ENCODE results near the gene HSPA8. TPM values are rescaled to one million over a fixed set of nuclear protein-coding genes. Genes with fewer than 3 reads are reported as not detected.
"Not testable (repeated sequence)": the region's sequence is repeated elsewhere in the genome, so short reads cannot be mapped to it uniquely, and the experiment has no call there.

The HSPA8 gene
- total RNA-seq, 2 experiments from 2014 or later, result 2,408 to 2,413 TPM

GRCh38 chr11:123090168-123090567 lies 28.2 kb upstream of the HSPA8 start:
- not testable (repeated sequence) for H3K36me3 Mint-ChIP-seq (ENCODE audit: low read depth); ATAC-seq; DNase-seq; H3K27ac Mint-ChIP-seq; H3K4me3 Mint-ChIP-seq; H3K27me3 Mint-ChIP-seq (ENCODE audit: low read depth); H3K9me3 Mint-ChIP-seq (ENCODE audit: insufficient read depth)
- ChIA-PET POLR2A (interaction anchor here (2.7 kb wide), 1 partner anchor 33 kb away, joined by 6 read pairs; no protein-coding TSS in a partner anchor), CTCF (interaction anchor here (2.7 kb wide), 1 partner anchor 13 kb away, joined by 19 read pairs; no protein-coding TSS in a partner anchor)
- H3K4me1 Mint-ChIP-seq (ENCODE audit: low read depth), result peaks cover 31% of the 10 kb centered on the region

- not testable (repeated sequence) for H3K9me3 Mint-ChIP-seq (ENCODE audit: insufficient read depth)
- CTCF ChIA-PET, result interaction anchor here (0.6 to 5.0 kb wide), 7 partner anchors 10 to 156 kb away, joined by 3 to 24 read pairs (median 3); no protein-coding TSS in a partner anchor
- peaks cover 36% of the 10 kb centered on the region for H3K4me1 Mint-ChIP-seq (ENCODE audit: low read depth)
These were observed 27.0 kb upstream of the HSPA8 start for GRCh38 chr11:123088896-123089295.

GRCh38 chr11:123087657-123088056 lies 25.7 kb upstream of the HSPA8 start:
- H3K4me1 Mint-ChIP-seq (ENCODE audit: low read depth), result peaks cover 48% of the 10 kb centered on the region
- ChIA-PET POLR2A (interaction anchor here (0.6 to 5.7 kb wide), 10 partner anchors 8 to 93 kb away, joined by 3 to 104 read pairs (median 4); partner anchors contain the start of gene HSPA8), CTCF (interaction anchor here (0.9 to 5.0 kb wide), 6 partner anchors 12 to 159 kb away, joined by 3 to 24 read pairs (median 4); no protein-coding TSS in a partner anchor)

More at GRCh38 chr11:123088896-123089295, 27.0 kb upstream of the HSPA8 start:
- not testable (repeated sequence) for H3K4me3 Mint-ChIP-seq; H3K27me3 Mint-ChIP-seq (ENCODE audit: low read depth); ATAC-seq; DNase-seq; H3K27ac Mint-ChIP-seq; H3K36me3 Mint-ChIP-seq (ENCODE audit: low read depth)
- POLR2A ChIA-PET, result interaction anchor here (1.1 to 5.7 kb wide), 6 partner anchors 12 to 33 kb away, joined by 3 to 104 read pairs (median 6); partner anchors contain the start of gene HSPA8

GRCh38 chr11:123086305-123086704 lies 24.4 kb upstream of the HSPA8 start:
- H3K4me3 Mint-ChIP-seq, result peak overlapping the region; percentile 10
- CTCF ChIA-PET, result interaction anchor here (0.8 to 5.0 kb wide), 6 partner anchors 14 to 26 kb away, joined by 3 to 24 read pairs (median 4); no protein-coding TSS in a partner anchor

More at GRCh38 chr11:123087657-123088056, 25.7 kb upstream of the HSPA8 start:
- H3K9me3 Mint-ChIP-seq (ENCODE audit: insufficient read depth); H3K36me3 Mint-ChIP-seq (ENCODE audit: low read depth); H3K27me3 Mint-ChIP-seq (ENCODE audit: low read depth): not testable (repeated sequence)
- peak; percentile 95 for ATAC-seq
- peak; percentile 58 for DNase-seq
- Mint-ChIP-seq H3K4me3 (peak overlapping the region; percentile 48), H3K27ac (peak overlapping the region; percentile 91)

GRCh38 chr11:123085497-123085896 lies 23.6 kb upstream of the HSPA8 start:
- DNase-seq (no peak), ATAC-seq (no peak)
- H3K4me1 Mint-ChIP-seq (ENCODE audit: low read depth), result peaks cover 50% of the 10 kb centered on the region
- POLR2A ChIA-PET, result interaction anchor here (0.8 to 5.7 kb wide), 3 partner anchors 8 to 24 kb away, joined by 3 to 104 read pairs (median 17); partner anchors contain the start of gene HSPA8
- no peak overlapping the region for H3K4me3 Mint-ChIP-seq
- CTCF ChIA-PET, result interaction anchor here (1.2 to 5.0 kb wide), 4 partner anchors 15 to 25 kb away, joined by 3 to 24 read pairs (median 5); no protein-coding TSS in a partner anchor
- no peaks in the 10 kb centered on the region for H3K27me3 Mint-ChIP-seq (ENCODE audit: low read depth)
- peaks cover 9% of the 10 kb centered on the region for H3K36me3 Mint-ChIP-seq (ENCODE audit: low read depth)
- H3K9me3 Mint-ChIP-seq (ENCODE audit: insufficient read depth), result no peaks in the 10 kb centered on the region
- no peak overlapping the region for H3K27ac Mint-ChIP-seq

More at GRCh38 chr11:123086305-123086704, 24.4 kb upstream of the HSPA8 start:
- DNase-seq (no peak), ATAC-seq (no peak)
- no peaks in the 10 kb centered on the region for H3K9me3 Mint-ChIP-seq (ENCODE audit: insufficient read depth)
- H3K27me3 Mint-ChIP-seq (ENCODE audit: low read depth), result no peaks in the 10 kb centered on the region
- peaks cover 9% of the 10 kb centered on the region for H3K36me3 Mint-ChIP-seq (ENCODE audit: low read depth)
- H3K27ac Mint-ChIP-seq, result peak overlapping the region; percentile 91
- peaks cover 50% of the 10 kb centered on the region for H3K4me1 Mint-ChIP-seq (ENCODE audit: low read depth)
- POLR2A ChIA-PET, result interaction anchor here (0.8 to 5.7 kb wide), 4 partner anchors 9 to 29 kb away, joined by 3 to 104 read pairs (median 13); partner anchors contain the start of gene HSPA8

GRCh38 chr11:123084454-123084853 lies 22.5 kb upstream of the HSPA8 start:
- ATAC-seq, result no peak
- ChIA-PET POLR2A (interaction anchor here (5.7 kb wide), 1 partner anchor 23 kb away, joined by 104 read pairs; the partner anchor contains the start of gene HSPA8), CTCF (interaction anchor here (1.0 to 1.6 kb wide), 2 partner anchors 13 to 162 kb away, joined by 3 to 5 read pairs; no protein-coding TSS in a partner anchor)
- Mint-ChIP-seq H3K36me3 (ENCODE audit: low read depth) (peaks cover 9% of the 10 kb centered on the region), H3K27me3 (ENCODE audit: low read depth) (no peaks in the 10 kb centered on the region), H3K27ac (no peak overlapping the region), H3K4me3 (no peak overlapping the region), H3K9me3 (ENCODE audit: insufficient read depth) (no peaks in the 10 kb centered on the region), H3K4me1 (ENCODE audit: low read depth) (peaks cover 53% of the 10 kb centered on the region)
- DNase-seq, result no peak

- Mint-ChIP-seq H3K4me3 (no peak overlapping the region), H3K27me3 (ENCODE audit: low read depth) (no peaks in the 10 kb centered on the region), H3K9me3 (ENCODE audit: insufficient read depth) (no peaks in the 10 kb centered on the region), H3K4me1 (ENCODE audit: low read depth) (peaks cover 50% of the 10 kb centered on the region), H3K27ac (no peak overlapping the region), H3K36me3 (ENCODE audit: low read depth) (peaks cover 9% of the 10 kb centered on the region)
- CTCF ChIA-PET, result interaction anchor here (0.9 to 2.0 kb wide), 7 partner anchors 10 to 178 kb away, joined by 3 to 7 read pairs (median 5); no protein-coding TSS in a partner anchor
- POLR2A ChIA-PET, result interaction anchor here (0.7 kb wide), 1 partner anchor 14 kb away, joined by 3 read pairs; no protein-coding TSS in a partner anchor
- DNase-seq, result peak; percentile 54
- ATAC-seq, result peak; percentile 32
These were observed 21.7 kb upstream of the HSPA8 start for GRCh38 chr11:123083623-123084029.

GRCh38 chr11:123082977-123083376 lies 21.0 kb upstream of the HSPA8 start:
- no peak overlapping the region for H3K4me3 Mint-ChIP-seq
- no peak for ATAC-seq
- H3K27ac Mint-ChIP-seq, result peak overlapping the region; percentile 54
- ChIA-PET CTCF (interaction anchor here (0.7 to 2.0 kb wide), 7 partner anchors 9 to 179 kb away, joined by 3 to 7 read pairs (median 5); no protein-coding TSS in a partner anchor), POLR2A (interaction anchor here (0.7 to 4.2 kb wide), 2 partner anchors 13 to 21 kb away, joined by 3 to 18 read pairs; partner anchors contain the start of gene HSPA8)
- no peaks in the 10 kb centered on the region for H3K27me3 Mint-ChIP-seq (ENCODE audit: low read depth)
- peaks cover 46% of the 10 kb centered on the region for H3K4me1 Mint-ChIP-seq (ENCODE audit: low read depth)
- H3K9me3 Mint-ChIP-seq (ENCODE audit: insufficient read depth), result no peaks in the 10 kb centered on the region
- no peak for DNase-seq
- peaks cover 9% of the 10 kb centered on the region for H3K36me3 Mint-ChIP-seq (ENCODE audit: low read depth)

- Mint-ChIP-seq H3K36me3 (ENCODE audit: low read depth) (peaks cover 9% of the 10 kb centered on the region), H3K4me1 (ENCODE audit: low read depth) (peaks cover 22% of the 10 kb centered on the region), H3K27ac (no peak overlapping the region), H3K4me3 (no peak overlapping the region), H3K9me3 (ENCODE audit: insufficient read depth) (no peaks in the 10 kb centered on the region), H3K27me3 (ENCODE audit: low read depth) (no peaks in the 10 kb centered on the region)
- ChIA-PET CTCF (interaction anchor here (0.9 to 2.5 kb wide), 5 partner anchors 11 to 167 kb away, joined by 3 to 16 read pairs (median 3); no protein-coding TSS in a partner anchor), POLR2A (interaction anchor here (0.6 to 4.2 kb wide), 2 partner anchors 17 to 18 kb away, joined by 7 to 18 read pairs; partner anchors contain the start of gene HSPA8)
- no peak for DNase-seq
- ATAC-seq, result no peak
These were observed 18.1 kb upstream of the HSPA8 start for GRCh38 chr11:123080015-123080414.

- Mint-ChIP-seq H3K4me1 (ENCODE audit: low read depth) (peaks cover 23% of the 10 kb centered on the region), H3K36me3 (ENCODE audit: low read depth) (peaks cover 2% of the 10 kb centered on the region), H3K27me3 (ENCODE audit: low read depth) (no peaks in the 10 kb centered on the region), H3K27ac (no peak overlapping the region), H3K9me3 (ENCODE audit: insufficient read depth) (no peaks in the 10 kb centered on the region), H3K4me3 (no peak overlapping the region)
- ATAC-seq (no peak), DNase-seq (no peak)
- POLR2A ChIA-PET, result no interaction called here
- CTCF ChIA-PET, result no interaction called here
These were observed 14.5 kb upstream of the HSPA8 start for GRCh38 chr11:123076484-123076883.

GRCh38 chr11:123073343-123074057 lies 11.6 kb upstream of the HSPA8 start:
- no peak overlapping the region for H3K27ac Mint-ChIP-seq
- POLR2A ChIA-PET, result interaction anchor here (0.7 to 7.3 kb wide), 3 partner anchors 12 to 19 kb away, joined by 3 to 129 read pairs (median 4); partner anchors contain the start of gene HSPA8

More at GRCh38 chr11:123073343-123074057, 11.6 kb upstream of the HSPA8 start:
- Mint-ChIP-seq H3K4me1 (ENCODE audit: low read depth) (peaks cover 46% of the 10 kb centered on the region), H3K36me3 (ENCODE audit: low read depth) (peaks cover 4% of the 10 kb centered on the region), H3K9me3 (ENCODE audit: insufficient read depth) (no peaks in the 10 kb centered on the region), H3K4me3 (no peak overlapping the region), H3K27me3 (ENCODE audit: low read depth) (no peaks in the 10 kb centered on the region)
- DNase-seq (no peak), ATAC-seq (no peak)
- CTCF ChIA-PET, result interaction anchor here (0.6 to 1.0 kb wide), 3 partner anchors 9 to 228 kb away, joined by 3 to 7 read pairs (median 3); no protein-coding TSS in a partner anchor

All from activated CD8-positive, alpha-beta T cell treated with anti-CD3 and anti-CD28 coated beads, Interleukin-2, amount 10 ng/mL, durations not matched to agents 7 days and 5 days (primary cell).